DOHH2 (cell line): ENCODE measurements around the gene KCNC1.

ENCODE experiments used
- H3F3A ChIP-seq: fragments of 200-600 bp; sonication (generic), shearing (Covaris generic); 2 replicates; pipeline ENCODE4 v1.6.0; 2016; ENCODE audit warnings: antibody characterized with exemption, mild to moderate bottlenecking; ENCODE audit not compliant: control insufficient read depth, insufficient read depth
- H3K27ac ChIP-seq: fragments of 200-600 bp; sonication (generic); 2 replicates; pipeline ENCODE4 v1.5.1; 2014; ENCODE audit warnings: low read depth, mild to moderate bottlenecking, low read length, moderate library complexity
- H3K27me3 ChIP-seq: fragments of 200-600 bp; sonication (generic); 2 replicates; pipeline ENCODE4 v1.6.1; 2014; ENCODE audit warnings: mild to moderate bottlenecking, low read length, mixed read lengths; ENCODE audit not compliant: control insufficient read depth
- H3K36me3 ChIP-seq: fragments of 200-600 bp; sonication (generic); 2 replicates; pipeline ENCODE4 v1.6.1; 2014; ENCODE audit warnings: mild to moderate bottlenecking, low read length, moderate library complexity, mixed read lengths; ENCODE audit not compliant: control insufficient read depth
- H3K4me1 ChIP-seq: fragments of 200-600 bp; sonication (generic); 2 replicates; pipeline ENCODE4 v1.6.1; 2014; ENCODE audit warnings: mild to moderate bottlenecking, low read length, mixed read lengths; ENCODE audit not compliant: control insufficient read depth
- H3K4me2 ChIP-seq: fragments of 200-600 bp; sonication (generic); 2 replicates; pipeline ENCODE4 v1.6.0; 2014; ENCODE audit warnings: mild to moderate bottlenecking, low read length, moderate library complexity
- H3K4me3 ChIP-seq: fragments of 200-600 bp; sonication (generic); 2 replicates; pipeline ENCODE4 v1.5.1; 2014; ENCODE audit warnings: mild to moderate bottlenecking, low read length, mixed read lengths
- H3K79me2 ChIP-seq: fragments of 200-600 bp; sonication (generic); 2 replicates; pipeline ENCODE4 v1.6.1; 2014; ENCODE audit warnings: mild to moderate bottlenecking, low read length, mixed read lengths; ENCODE audit not compliant: control insufficient read depth
- H3K9me2 ChIP-seq: fragments of 200-600 bp; sonication (generic); replicated peaks from 2 replicates; pipeline ENCODE4 v1.6.1; 2014; ENCODE audit warnings: mild to moderate bottlenecking, low read length, mixed read lengths; ENCODE audit not compliant: control insufficient read depth
- H3K9me3 ChIP-seq: fragments of 200-600 bp; sonication (generic); 2 replicates; pipeline ENCODE4 v1.6.1; 2014; ENCODE audit warnings: antibody characterized with exemption, low read length, mixed read lengths; ENCODE audit not compliant: control insufficient read depth, insufficient read depth
- H4K20me1 ChIP-seq: fragments of 200-600 bp; sonication (generic); 2 replicates; pipeline ENCODE4 v1.6.0; 2014; ENCODE audit warnings: low read depth, mild to moderate bottlenecking, antibody characterized with exemption, low read length, moderate library complexity; ENCODE audit not compliant: control insufficient read depth, insufficient read depth
- EZH2phosphoT487 ChIP-seq: fragments of 200-600 bp; sonication (generic); IDR thresholded peaks from 2 replicates; pipeline ENCODE4 v1.6.1; 2017; ENCODE audit warnings: borderline replicate concordance, mild to moderate bottlenecking, antibody characterized with exemption, low read length, moderate library complexity, mixed read lengths
- TF ChIP-seq, protein P1 (sequence below): fragments of 200-600 bp; sonication (generic); IDR thresholded peaks from one replicate; pipeline ENCODE4 v1.5.1; 2014; ENCODE audit warnings: antibody characterized with exemption, mild to moderate bottlenecking, low read depth, low read length; ENCODE audit not compliant: poor library complexity, severe bottlenecking

Gene KCNC1

GRCh38 chr11:17810041-17810440 is 75.5 kb downstream of the KCNC1 start:
- Histone ChIP-seq H3K9me3 (no peaks in the 10 kb centered on the region), H3K4me3 (no peak overlapping the region), H3K9me2 (no peaks in the 10 kb centered on the region), H3K36me3 (no peaks in the 10 kb centered on the region), H3K27me3 (no peaks in the 10 kb centered on the region), H4K20me1 (no peaks in the 10 kb centered on the region), H3K4me1 (no peaks in the 10 kb centered on the region), H3K79me2 (no peaks in the 10 kb centered on the region), H3K27ac (no peak overlapping the region), H3K4me2 (no peak overlapping the region), H3F3A (no peaks in the 10 kb centered on the region)
- TF ChIP-seq, protein P1, sequence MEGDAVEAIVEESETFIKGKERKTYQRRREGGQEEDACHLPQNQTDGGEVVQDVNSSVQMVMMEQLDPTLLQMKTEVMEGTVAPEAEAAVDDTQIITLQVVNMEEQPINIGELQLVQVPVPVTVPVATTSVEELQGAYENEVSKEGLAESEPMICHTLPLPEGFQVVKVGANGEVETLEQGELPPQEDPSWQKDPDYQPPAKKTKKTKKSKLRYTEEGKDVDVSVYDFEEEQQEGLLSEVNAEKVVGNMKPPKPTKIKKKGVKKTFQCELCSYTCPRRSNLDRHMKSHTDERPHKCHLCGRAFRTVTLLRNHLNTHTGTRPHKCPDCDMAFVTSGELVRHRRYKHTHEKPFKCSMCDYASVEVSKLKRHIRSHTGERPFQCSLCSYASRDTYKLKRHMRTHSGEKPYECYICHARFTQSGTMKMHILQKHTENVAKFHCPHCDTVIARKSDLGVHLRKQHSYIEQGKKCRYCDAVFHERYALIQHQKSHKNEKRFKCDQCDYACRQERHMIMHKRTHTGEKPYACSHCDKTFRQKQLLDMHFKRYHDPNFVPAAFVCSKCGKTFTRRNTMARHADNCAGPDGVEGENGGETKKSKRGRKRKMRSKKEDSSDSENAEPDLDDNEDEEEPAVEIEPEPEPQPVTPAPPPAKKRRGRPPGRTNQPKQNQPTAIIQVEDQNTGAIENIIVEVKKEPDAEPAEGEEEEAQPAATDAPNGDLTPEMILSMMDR: no peak
- TF ChIP-seq EZH2phosphoT487: no peak

- H4K20me1 ChIP-seq: no peaks in the 10 kb centered on the region
- no peaks in the 10 kb centered on the region for H3K27me3 ChIP-seq
- H3K36me3 ChIP-seq: no peaks in the 10 kb centered on the region
- no peak overlapping the region for H3K4me3 ChIP-seq
- no peak for TF ChIP-seq EZH2phosphoT487
- TF ChIP-seq, protein P1: no peak
- H3K4me1 ChIP-seq: no peaks in the 10 kb centered on the region
- H3K9me2 ChIP-seq: no peaks in the 10 kb centered on the region
- H3F3A ChIP-seq: no peaks in the 10 kb centered on the region
- no peaks in the 10 kb centered on the region for H3K79me2 ChIP-seq
- H3K9me3 ChIP-seq: no peaks in the 10 kb centered on the region
- no peak overlapping the region for H3K27ac ChIP-seq
- H3K4me2 ChIP-seq: no peak overlapping the region
Measured at GRCh38 chr11:17810746-17811145, 76.2 kb downstream of the KCNC1 start.

- Histone ChIP-seq H3K27ac (no peak overlapping the region), H3K4me2 (no peak overlapping the region)
- TF ChIP-seq EZH2phosphoT487: no peak
- TF ChIP-seq, protein P1: no peak
Measured at GRCh38 chr11:17811352-17811751, 76.8 kb downstream of the KCNC1 start.

More at GRCh38 chr11:17811352-17811751, 76.8 kb downstream of the KCNC1 start:
- H3K9me3 ChIP-seq: no peaks in the 10 kb centered on the region
- no peaks in the 10 kb centered on the region for H3K79me2 ChIP-seq
- H3F3A ChIP-seq: no peaks in the 10 kb centered on the region
- no peaks in the 10 kb centered on the region for H3K27me3 ChIP-seq
- H3K9me2 ChIP-seq: no peaks in the 10 kb centered on the region
- no peak overlapping the region for H3K4me3 ChIP-seq
- no peaks in the 10 kb centered on the region for H4K20me1 ChIP-seq
- H3K4me1 ChIP-seq: no peaks in the 10 kb centered on the region
- no peaks in the 10 kb centered on the region for H3K36me3 ChIP-seq
